ENCODE data around the gene TICAM2.

Gene TICAM2

GRCh38 chr5:115530426-115530825 is 71.9 kb downstream of the TICAM2 start:
- no peak for DNase-seq

Data from stimulated activated naive CD4-positive, alpha-beta T cell (primary cell).